Inflammatory macrophage (primary cell): ENCODE data around the gene MEST.
A peak's percentile ranks its signal among the peaks of the same experiment; 100 is the strongest.
"Not testable (repeated sequence)": the region's sequence is repeated elsewhere in the genome, so short reads cannot be mapped to it uniquely, and the experiment has no call there.

Experiments used
- DNase-seq, 2 donors: peaks; one replicate each; pipeline ENCODE4 v3.0.0-alpha.2; 2020 to 2022

The MEST gene

GRCh38 chr7:130486114-130486953 is 5.6 kb upstream of the MEST start:
- DNase-seq = peak; percentile 16 to 50

GRCh38 chr7:130486954-130487436 is 4.9 kb upstream of the MEST start:
- no peak for DNase-seq

GRCh38 chr7:130488392-130489139 is 3.3 kb upstream of the MEST start:
- DNase-seq = no peak

GRCh38 chr7:130489140-130489983 is 2.5 kb upstream of the MEST start:
- DNase-seq = no peak

GRCh38 chr7:130490311-130490791 is 1.5 kb upstream of the MEST start:
- no peak for DNase-seq

- DNase-seq = peak in 1 of 2 donors; percentile 16
These were observed 739 bp upstream of the MEST start for GRCh38 chr7:130490888-130491804.

GRCh38 chr7:130492523-130493274 is 814 bp downstream of the MEST start:
- no peak for DNase-seq

GRCh38 chr7:130493275-130493873 is 1.5 kb downstream of the MEST start:
- no peak for DNase-seq

GRCh38 chr7:130494431-130494858 is 2.6 kb downstream of the MEST start:
- DNase-seq = no peak

- no peak for DNase-seq
These were observed 8.6 kb downstream of the MEST start for GRCh38 chr7:130500463-130500862.

GRCh38 chr7:130500910-130501309 is 9.0 kb downstream of the MEST start:
- DNase-seq = no peak

GRCh38 chr7:130505753-130506152 is 13.9 kb downstream of the MEST start:
- no peak for DNase-seq

- DNase-seq = no peak
These were observed 14.5 kb downstream of the MEST start for GRCh38 chr7:130506358-130506757.

- not testable (repeated sequence) for DNase-seq
These were observed 20.2 kb downstream of the MEST start for GRCh38 chr7:130512038-130512437.

GRCh38 chr7:130513447-130513846 is 21.6 kb downstream of the MEST start:
- DNase-seq = no peak

- no peak for DNase-seq
These were observed 23.6 kb downstream of the MEST start for GRCh38 chr7:130515315-130516040.

- no peak for DNase-seq
These were observed 29.5 kb downstream of the MEST start for GRCh38 chr7:130521258-130521951.

GRCh38 chr7:130523519-130524125 is 31.7 kb downstream of the MEST start:
- DNase-seq = not testable (repeated sequence)
